SK-N-SH treated with all-trans-retinoic acid at 6 μM for 48 hours (cell line): Measurements from ENCODE around the gene CNIH1.
"Not testable (repeated sequence)": the region's sequence is repeated elsewhere in the genome, so short reads cannot be mapped to it uniquely, and the experiment has no call there.

Experiments used
- ATAC-seq: fragments of 200-7000 bp; cut with Tn5 transposase; 3 replicates; pipeline ENCODE4 v1.9.1; 2020; ENCODE audit warnings: mild to moderate bottlenecking, moderate library complexity
- ARNTL ChIP-seq: fragments of 450-650 bp; formaldehyde crosslinking; IDR thresholded peaks from 2 replicates; pipeline ENCODE4 v1.5.0; 2020; ENCODE audit warnings: low read depth, mild to moderate bottlenecking, moderate library complexity, borderline replicate concordance
- BACH2 ChIP-seq: fragments of 250-450 bp; sonication (Bioruptor Pico); IDR thresholded peaks from 2 replicates; pipeline ENCODE4 v1.9.0; 2021; ENCODE audit warnings: mild to moderate bottlenecking, borderline replicate concordance
- CREB5 ChIP-seq: fragments of 250-450 bp; sonication (Bioruptor Pico); IDR thresholded peaks from 2 replicates; pipeline ENCODE4 v1.5.1; 2020; ENCODE audit warnings: low read depth, mild to moderate bottlenecking, moderate library complexity
- CSDC2 ChIP-seq: fragments of 250-450 bp; sonication (Bioruptor Pico); IDR thresholded peaks from 2 replicates; pipeline ENCODE4 v1.5.0; 2020; ENCODE audit warnings: mild to moderate bottlenecking, moderate library complexity
- ESRRG ChIP-seq: fragments of 250-450 bp; sonication (Bioruptor Pico); IDR thresholded peaks from 2 replicates; pipeline ENCODE4 v1.6.1; 2021; ENCODE audit warnings: mild to moderate bottlenecking
- GLIS3 ChIP-seq: fragments of 250-450 bp; sonication (Bioruptor Pico); IDR thresholded peaks from 2 replicates; pipeline ENCODE4 v1.5.0; 2020; ENCODE audit warnings: mild to moderate bottlenecking, moderate library complexity
- ISL1 ChIP-seq: fragments of 250-450 bp; sonication (Bioruptor Pico); IDR thresholded peaks from 2 replicates; pipeline ENCODE4 v2.1.2; 2022; ENCODE audit warnings: mild to moderate bottlenecking, moderate library complexity
- OSR1 ChIP-seq: fragments of 250-450 bp; sonication (Bioruptor Pico); IDR thresholded peaks from 2 replicates; pipeline ENCODE4 v1.8.0; 2022; ENCODE audit warnings: moderate library complexity, mild to moderate bottlenecking, inconsistent platforms
- PATZ1 ChIP-seq: fragments of 250-450 bp; sonication (Bioruptor Pico); IDR thresholded peaks from 2 replicates; pipeline ENCODE4 v1.8.0; 2020; ENCODE audit warnings: mild to moderate bottlenecking, moderate library complexity, borderline replicate concordance
- POU6F1 ChIP-seq: fragments of 250-450 bp; sonication (Bioruptor Pico); IDR thresholded peaks from 2 replicates; pipeline ENCODE4 v1.8.0; 2021; ENCODE audit warnings: low read depth, mild to moderate bottlenecking, moderate library complexity, borderline replicate concordance
- PPARA ChIP-seq: fragments of 250-450 bp; sonication (Bioruptor Pico); IDR thresholded peaks from 2 replicates; pipeline ENCODE4 v1.5.0; 2020; ENCODE audit warnings: mild to moderate bottlenecking, borderline replicate concordance
- RARB ChIP-seq: fragments of 250-450 bp; sonication (Bioruptor Pico); IDR thresholded peaks from 2 replicates; pipeline ENCODE4 v1.8.0; 2021; ENCODE audit warnings: mild to moderate bottlenecking, moderate library complexity
- SNAI2 ChIP-seq: fragments of 250-450 bp; sonication (Bioruptor Pico); IDR thresholded peaks from 2 replicates; pipeline ENCODE4 v1.5.0; 2020; ENCODE audit warnings: mild to moderate bottlenecking, moderate library complexity
- TCF4 ChIP-seq: fragments of 250-450 bp; sonication (Bioruptor Pico); IDR thresholded peaks from 2 replicates; pipeline ENCODE4 v1.8.0; 2021; ENCODE audit warnings: mild to moderate bottlenecking, moderate library complexity, borderline replicate concordance
- TOX ChIP-seq: fragments of 250-450 bp; sonication (Bioruptor Pico); IDR thresholded peaks from 2 replicates; pipeline ENCODE4 v1.8.0; 2021; ENCODE audit warnings: mild to moderate bottlenecking, moderate library complexity, borderline replicate concordance
- ZC3H10 ChIP-seq: fragments of 250-450 bp; sonication (Bioruptor Pico); IDR thresholded peaks from 2 replicates; pipeline ENCODE4 v1.5.1; 2021; ENCODE audit warnings: mild to moderate bottlenecking, moderate library complexity
- ZFP3 ChIP-seq: fragments of 250-450 bp; sonication (Bioruptor Pico); IDR thresholded peaks from 2 replicates; pipeline ENCODE4 v1.5.0; 2020; ENCODE audit warnings: mild to moderate bottlenecking, moderate library complexity
- ZNF565 ChIP-seq: fragments of 450-650 bp; formaldehyde crosslinking; conservative IDR thresholded peaks from 2 replicates; pipeline ENCODE4 v1.5.0; 2020; ENCODE audit warnings: low read depth, mild to moderate bottlenecking, moderate library complexity
- ZNF70 ChIP-seq: fragments of 450-650 bp; formaldehyde crosslinking; IDR thresholded peaks from 2 replicates; pipeline ENCODE4 v1.5.0; 2020; ENCODE audit warnings: mild to moderate bottlenecking, moderate library complexity
- ZNF8 ChIP-seq: fragments of 450-650 bp; formaldehyde crosslinking; IDR thresholded peaks from 2 replicates; pipeline ENCODE4 v1.5.0; 2020; ENCODE audit warnings: mild to moderate bottlenecking, moderate library complexity
- TF ChIP-seq, protein P1 (sequence below): fragments of 250-450 bp; sonication (Bioruptor Pico); IDR thresholded peaks from 2 replicates; pipeline ENCODE4 v1.5.0; 2020; ENCODE audit warnings: mild to moderate bottlenecking, moderate library complexity

The CNIH1 gene

DNA sequence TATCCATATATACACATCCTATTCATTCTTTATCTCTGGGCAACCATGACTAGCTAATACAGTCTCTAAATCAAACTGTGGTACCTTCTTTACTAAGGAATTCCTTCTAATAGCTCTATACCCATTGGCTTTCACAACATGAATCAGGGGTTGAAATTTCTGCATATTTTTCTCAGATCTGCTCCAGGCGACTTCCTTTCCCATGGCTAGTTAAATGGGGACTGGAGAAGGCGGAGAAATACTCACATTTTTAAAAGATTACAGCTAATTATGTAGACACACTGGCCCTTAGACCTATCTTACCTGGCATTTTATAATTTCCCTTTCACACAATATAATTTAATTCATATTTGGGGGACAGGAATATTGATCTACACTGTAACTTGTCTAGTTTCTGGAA, 45.5 kb downstream of the CNIH1 start:
- no peak for ATAC-seq
- TF ChIP-seq GLIS3 (CRISPR knock-in tag) (no peak), ARNTL (no peak), ZC3H10 (CRISPR knock-in tag) (no peak), PATZ1 (CRISPR knock-in tag) (no peak), TCF4 (CRISPR knock-in tag) (no peak), ZNF70 (CRISPR knock-in tag) (no peak), BACH2 (CRISPR knock-in tag) (no peak), ISL1 (CRISPR knock-in tag) (no peak), ESRRG (no peak), TOX (CRISPR knock-in tag) (no peak), POU6F1 (CRISPR knock-in tag) (no peak), ZNF8 (CRISPR knock-in tag) (no peak), SNAI2 (CRISPR knock-in tag) (no peak), OSR1 (CRISPR knock-in tag) (no peak), CSDC2 (CRISPR knock-in tag) (no peak)
- TF ChIP-seq, protein P1, sequence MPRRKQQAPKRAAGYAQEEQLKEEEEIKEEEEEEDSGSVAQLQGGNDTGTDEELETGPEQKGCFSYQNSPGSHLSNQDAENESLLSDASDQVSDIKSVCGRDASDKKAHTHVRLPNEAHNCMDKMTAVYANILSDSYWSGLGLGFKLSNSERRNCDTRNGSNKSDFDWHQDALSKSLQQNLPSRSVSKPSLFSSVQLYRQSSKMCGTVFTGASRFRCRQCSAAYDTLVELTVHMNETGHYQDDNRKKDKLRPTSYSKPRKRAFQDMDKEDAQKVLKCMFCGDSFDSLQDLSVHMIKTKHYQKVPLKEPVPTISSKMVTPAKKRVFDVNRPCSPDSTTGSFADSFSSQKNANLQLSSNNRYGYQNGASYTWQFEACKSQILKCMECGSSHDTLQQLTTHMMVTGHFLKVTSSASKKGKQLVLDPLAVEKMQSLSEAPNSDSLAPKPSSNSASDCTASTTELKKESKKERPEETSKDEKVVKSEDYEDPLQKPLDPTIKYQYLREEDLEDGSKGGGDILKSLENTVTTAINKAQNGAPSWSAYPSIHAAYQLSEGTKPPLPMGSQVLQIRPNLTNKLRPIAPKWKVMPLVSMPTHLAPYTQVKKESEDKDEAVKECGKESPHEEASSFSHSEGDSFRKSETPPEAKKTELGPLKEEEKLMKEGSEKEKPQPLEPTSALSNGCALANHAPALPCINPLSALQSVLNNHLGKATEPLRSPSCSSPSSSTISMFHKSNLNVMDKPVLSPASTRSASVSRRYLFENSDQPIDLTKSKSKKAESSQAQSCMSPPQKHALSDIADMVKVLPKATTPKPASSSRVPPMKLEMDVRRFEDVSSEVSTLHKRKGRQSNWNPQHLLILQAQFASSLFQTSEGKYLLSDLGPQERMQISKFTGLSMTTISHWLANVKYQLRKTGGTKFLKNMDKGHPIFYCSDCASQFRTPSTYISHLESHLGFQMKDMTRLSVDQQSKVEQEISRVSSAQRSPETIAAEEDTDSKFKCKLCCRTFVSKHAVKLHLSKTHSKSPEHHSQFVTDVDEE (CRISPR knock-in tag), result no peak

GRCh38 chr14:54395284-54395683, 45.9 kb downstream of the CNIH1 start:
- no peak for TF ChIP-seq ZNF565
- no peak for TF ChIP-seq RARB (CRISPR knock-in tag)
- TF ChIP-seq ZC3H10 (CRISPR knock-in tag), result no peak
- TF ChIP-seq ZNF70 (CRISPR knock-in tag), result no peak
- TF ChIP-seq POU6F1 (CRISPR knock-in tag), result no peak
- no peak for TF ChIP-seq TOX (CRISPR knock-in tag)
- ATAC-seq, result no peak

DNA sequence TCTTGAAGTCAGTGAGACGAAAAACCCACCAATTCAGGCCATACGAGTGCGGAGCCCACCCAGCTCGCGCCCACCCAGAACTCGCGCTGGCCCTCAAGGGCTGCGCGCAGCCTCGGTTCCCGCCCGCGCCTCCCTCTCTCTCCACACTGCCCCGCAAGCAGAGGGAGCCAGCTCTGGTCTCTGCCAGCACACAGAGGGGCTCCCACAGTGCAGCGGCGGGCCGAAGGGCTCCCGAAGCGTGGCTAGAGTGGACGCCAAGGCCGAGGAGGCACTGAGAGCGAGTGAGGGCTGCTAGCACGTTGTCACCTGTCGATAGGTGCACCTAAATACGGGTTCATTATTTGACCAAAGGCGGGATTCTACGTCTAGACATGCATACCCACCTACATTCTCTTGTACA, 46.6 kb downstream of the CNIH1 start:
- ATAC-seq, result no peak
- no peak for TF ChIP-seq ZNF70 (CRISPR knock-in tag)
- TF ChIP-seq RARB (CRISPR knock-in tag), result no peak
- TF ChIP-seq CREB5 (CRISPR knock-in tag), result no peak
- no peak for TF ChIP-seq ZFP3 (CRISPR knock-in tag)
- TF ChIP-seq PPARA (CRISPR knock-in tag), result no peak
- TF ChIP-seq ARNTL, result no peak
- no peak for TF ChIP-seq OSR1 (CRISPR knock-in tag)

GRCh38 chr14:54392986-54393884, 47.9 kb downstream of the CNIH1 start:
- ATAC-seq, result not testable (repeated sequence)
